Activated T-helper 1 cell treated with anti-CD3 and anti-CD28 coated beads, Interleukin-12 subunit alpha, Interleukin-12 subunit beta, Interleukin-2, Interleukin-4 antibody, amounts not matched to agents 30 ng/mL and 10 ng/mL and 1 ng/mL, durations not matched to agents 14 hours and 24 hours and 36 hours (primary cell): ENCODE data around the gene ITPR1. TPM values are rescaled to one million over a fixed set of nuclear protein-coding genes. Genes with fewer than 3 reads are reported as not detected.

Experiments
- DNase-seq: peaks from one replicate; pipeline ENCODE4 v3.0.0; 2021; ENCODE audit warnings: low spot score
- H3K27ac Mint-ChIP-seq: one replicate; pipeline ENCODE4 v1.8.0; 2021; ENCODE audit warnings: mild to moderate bottlenecking, mixed read lengths
- H3K27me3 Mint-ChIP-seq: one replicate; pipeline ENCODE4 v1.8.0; 2022; ENCODE audit warnings: mild to moderate bottlenecking, moderate library complexity, mixed read lengths; ENCODE audit not compliant: insufficient read depth
- H3K36me3 Mint-ChIP-seq: one replicate; pipeline ENCODE4 v1.8.0; 2021; ENCODE audit warnings: low read depth, mixed read lengths
- H3K4me1 Mint-ChIP-seq: one replicate; pipeline ENCODE4 v1.8.0; 2021; ENCODE audit warnings: low read depth, mixed read lengths
- H3K4me3 Mint-ChIP-seq: one replicate; pipeline ENCODE4 v1.8.0; 2021; ENCODE audit warnings: mild to moderate bottlenecking, moderate library complexity, mixed read lengths
- H3K9me3 Mint-ChIP-seq: one replicate; pipeline ENCODE4 v1.8.0; 2021; ENCODE audit warnings: mixed read lengths
- intact Hi-C: fragments of 100-400 bp; cut with micrococcal nuclease; formaldehyde crosslinking; loops from one replicate; pipeline ENCODE4 v1.15.1; 2024
- total RNA-seq: library from RNA; stranded (reverse); gene quantifications from 2 replicates; pipeline ENCODE4 v1.2.3, GENCODE V29; 2022

Gene ITPR1
- total RNA-seq, 1 donor from 2014 or later, result 108 TPM

DNA sequence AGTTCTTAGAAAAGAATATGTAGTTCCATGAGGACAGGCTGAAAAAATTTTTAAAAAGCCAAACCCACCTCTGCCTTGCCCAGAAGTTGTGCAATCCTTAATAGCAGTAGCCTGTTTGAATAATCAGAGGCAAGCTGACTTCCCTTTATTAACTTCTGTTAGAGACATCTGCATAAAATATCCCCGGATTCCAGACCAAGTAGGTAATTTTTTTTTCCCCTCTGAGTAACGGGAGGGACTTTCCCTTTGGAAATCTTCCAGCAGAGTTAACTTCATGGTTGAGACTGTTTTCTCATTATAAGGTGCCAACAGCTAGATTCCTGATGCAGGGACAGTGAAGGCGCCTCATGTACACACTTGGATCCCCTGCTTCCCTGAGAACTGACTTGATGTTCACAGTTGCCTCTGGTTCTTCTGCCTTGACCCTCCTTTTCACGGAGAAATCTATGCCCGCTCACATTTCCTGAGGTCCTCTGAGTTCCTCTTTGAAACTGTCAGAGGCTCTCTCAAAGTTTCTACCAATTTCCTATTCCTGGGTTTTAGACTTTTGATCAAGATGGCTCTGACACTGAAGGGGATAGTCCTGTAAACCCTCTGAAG is 258.5 kb downstream of the ITPR1 start:
- peak overlapping the region; percentile 94 for H3K27ac Mint-ChIP-seq
- peaks cover 90% of the 10 kb centered on the region for H3K4me1 Mint-ChIP-seq
- H3K27me3 Mint-ChIP-seq, result no peaks in the 10 kb centered on the region
- H3K36me3 Mint-ChIP-seq, result peaks cover 69% of the 10 kb centered on the region
- intact Hi-C loops, result loop anchor here (2.0 kb wide), 1 partner anchor 79 kb away; no protein-coding TSS in a partner anchor
- peaks cover 8% of the 10 kb centered on the region for H3K9me3 Mint-ChIP-seq
- DNase-seq, result no peak
- no peak overlapping the region for H3K4me3 Mint-ChIP-seq

DNA sequence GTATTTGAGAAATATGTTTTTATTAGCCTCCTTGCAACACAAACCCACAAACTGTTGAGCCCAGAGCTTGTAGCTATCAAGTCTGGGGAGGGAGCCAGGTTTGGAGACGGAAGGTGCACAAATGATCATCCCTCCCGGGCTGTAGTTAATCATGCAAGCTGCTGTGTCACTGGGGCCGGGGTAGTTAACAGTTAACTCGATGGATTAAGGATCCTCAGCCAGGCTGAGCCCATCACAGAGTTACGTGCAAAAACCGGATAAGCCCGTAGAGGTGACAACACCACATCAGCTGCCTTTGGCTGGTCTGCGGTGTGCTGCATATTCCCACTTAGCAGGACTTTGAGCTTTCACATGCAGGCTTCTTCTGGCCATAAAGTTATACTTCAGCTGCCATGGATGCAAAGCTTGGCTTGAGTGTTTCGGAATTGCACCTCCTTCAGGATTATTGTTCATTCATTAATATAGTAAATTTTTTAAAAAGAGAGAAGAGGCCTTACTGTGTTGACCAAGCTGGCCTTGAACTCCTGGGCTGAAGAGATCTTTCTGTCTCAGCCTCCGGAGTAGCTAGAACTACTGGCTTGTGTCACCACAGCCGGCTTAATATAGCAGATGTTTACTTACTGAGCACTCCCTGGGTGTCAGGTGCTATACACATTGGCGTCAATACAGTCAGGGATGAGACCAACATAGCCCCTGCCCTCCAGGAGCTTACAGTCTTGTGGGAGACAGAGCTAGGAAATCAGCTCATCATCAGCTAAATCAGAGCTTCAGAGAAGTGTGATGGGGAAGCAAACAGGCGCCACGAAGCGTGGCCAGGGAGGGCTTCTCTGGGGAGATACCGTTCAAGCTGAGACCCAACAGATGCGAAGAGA is 259.3 kb downstream of the ITPR1 start:
- Mint-ChIP-seq H3K4me3 (no peak overlapping the region), H3K27me3 (no peaks in the 10 kb centered on the region), H3K9me3 (peaks cover 8% of the 10 kb centered on the region), H3K4me1 (peaks cover 88% of the 10 kb centered on the region), H3K36me3 (peaks cover 66% of the 10 kb centered on the region), H3K27ac (peak overlapping the region; percentile 29)
- intact Hi-C loops, result no loop called here
- DNase-seq, result no peak

DNA sequence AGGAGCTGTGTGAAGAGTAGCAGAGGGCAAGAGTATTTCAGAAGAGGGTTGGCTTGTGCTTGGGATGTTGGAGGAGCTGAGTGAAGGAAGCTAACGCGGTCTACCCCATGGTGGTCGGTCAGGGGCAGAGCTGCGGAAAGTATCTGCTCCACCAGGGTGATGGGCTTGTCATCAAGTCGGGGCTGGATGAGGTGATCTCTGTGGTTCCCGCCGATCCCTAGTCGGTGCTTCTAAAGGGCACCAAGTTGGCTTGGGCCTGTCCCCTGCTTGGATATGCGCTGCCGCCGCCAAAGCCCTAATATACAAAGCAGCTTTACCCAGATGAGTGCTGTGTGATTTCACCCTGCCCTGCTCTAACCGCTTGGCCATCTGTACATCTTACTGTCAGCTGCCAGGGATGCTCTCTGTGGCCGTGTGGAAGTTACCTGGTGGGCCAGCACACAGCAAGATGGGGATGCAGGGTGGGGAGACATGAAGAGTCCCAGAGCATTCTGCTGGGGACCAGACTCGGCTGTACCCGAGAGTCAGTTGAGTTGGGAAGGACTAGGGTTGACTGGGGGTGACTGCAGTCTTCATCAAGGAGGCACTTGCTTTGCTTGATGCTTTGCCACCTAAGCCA is 260.0 kb downstream of the ITPR1 start:
- peaks cover 83% of the 10 kb centered on the region for H3K4me1 Mint-ChIP-seq

DNA sequence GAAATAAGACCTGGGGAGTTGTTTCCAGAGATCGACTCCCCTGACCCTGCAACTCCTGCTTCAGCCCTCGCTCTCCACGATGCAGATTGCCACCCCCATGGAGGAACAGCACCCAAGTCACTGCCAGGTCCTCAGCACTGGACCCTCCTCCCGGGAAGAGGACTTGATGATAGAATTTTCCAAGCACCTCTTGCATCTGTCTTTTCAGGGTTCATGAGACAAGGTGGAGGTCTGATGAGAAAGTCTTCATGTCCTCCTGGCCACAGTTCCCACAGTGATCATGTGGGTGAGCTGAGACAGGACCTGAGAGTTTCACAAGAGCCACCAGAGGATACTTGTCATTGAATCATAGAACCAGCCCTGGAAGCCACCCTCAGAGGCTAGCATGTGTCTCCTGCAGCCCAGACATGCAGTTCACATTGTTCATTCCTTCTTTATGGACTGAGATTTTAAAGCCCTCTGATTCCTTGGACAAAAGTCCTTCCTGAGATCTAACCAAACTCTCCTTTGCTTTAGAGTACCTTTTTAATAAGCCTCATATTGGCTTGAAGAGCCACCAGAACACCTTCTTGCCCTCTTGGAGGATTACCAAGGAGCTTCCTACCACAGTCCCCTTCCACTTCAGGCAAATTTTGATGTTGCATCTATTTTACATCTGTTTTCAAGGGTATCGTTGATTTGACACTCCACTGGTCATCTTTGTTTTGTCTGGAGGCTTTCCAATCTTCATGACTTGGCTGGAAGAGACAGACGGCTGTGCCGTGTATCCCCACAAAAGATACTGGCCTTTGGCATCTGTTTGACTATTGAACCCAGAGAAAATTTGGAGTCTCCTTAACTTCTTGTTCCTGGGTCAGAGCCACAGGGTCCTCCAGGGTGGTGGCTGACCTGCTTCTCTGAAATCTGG is 261.3 kb downstream of the ITPR1 start:
- Mint-ChIP-seq H3K36me3 (peaks cover 59% of the 10 kb centered on the region), H3K4me1 (peaks cover 83% of the 10 kb centered on the region), H3K27ac (peak overlapping the region; percentile 61), H3K27me3 (no peaks in the 10 kb centered on the region), H3K4me3 (peak overlapping the region; percentile 51), H3K9me3 (peaks cover 4% of the 10 kb centered on the region)
- DNase-seq, result no peak
- intact Hi-C loops, result loop anchor here (1.0 to 2.0 kb wide), 2 partner anchors 14 to 22 kb away; no protein-coding TSS in a partner anchor

More for the DNA sequence above, 260.0 kb downstream of the ITPR1 start:
- peaks cover 61% of the 10 kb centered on the region for H3K36me3 Mint-ChIP-seq
- H3K9me3 Mint-ChIP-seq, result peaks cover 8% of the 10 kb centered on the region
- DNase-seq, result no peak
- H3K27ac Mint-ChIP-seq, result peak overlapping the region; percentile 56
- H3K27me3 Mint-ChIP-seq, result no peaks in the 10 kb centered on the region
- intact Hi-C loops, result no loop called here
- no peak overlapping the region for H3K4me3 Mint-ChIP-seq

DNA sequence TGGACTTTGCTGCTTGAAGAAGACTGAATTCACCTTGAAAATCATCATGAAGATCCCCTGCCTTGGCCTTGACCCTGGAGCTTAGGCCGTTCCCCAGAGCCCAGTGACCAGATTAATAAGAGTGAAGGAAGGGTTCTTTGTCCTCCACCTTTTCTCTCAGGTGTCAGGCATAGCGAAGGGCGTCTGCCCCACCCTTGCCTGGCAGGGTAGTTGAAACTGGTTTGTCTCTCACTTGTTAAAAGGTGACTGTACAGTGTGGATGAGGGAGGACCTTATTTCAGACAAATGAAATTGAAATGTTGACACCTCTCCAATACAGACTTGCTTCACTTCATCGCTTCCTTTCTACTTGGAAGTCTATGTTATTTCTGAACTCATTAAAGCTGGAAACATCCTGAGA is 262.4 kb downstream of the ITPR1 start:
- peak overlapping the region; percentile 16 for H3K27ac Mint-ChIP-seq
- H3K36me3 Mint-ChIP-seq, result peaks cover 66% of the 10 kb centered on the region
- intact Hi-C loops, result loop anchor here (2.0 kb wide), 1 partner anchor 15 kb away; no protein-coding TSS in a partner anchor
- H3K27me3 Mint-ChIP-seq, result no peaks in the 10 kb centered on the region
- H3K4me3 Mint-ChIP-seq, result peak overlapping the region; percentile 25
- peaks cover 80% of the 10 kb centered on the region for H3K4me1 Mint-ChIP-seq
- no peak for DNase-seq
- H3K9me3 Mint-ChIP-seq, result peaks cover 4% of the 10 kb centered on the region

DNA sequence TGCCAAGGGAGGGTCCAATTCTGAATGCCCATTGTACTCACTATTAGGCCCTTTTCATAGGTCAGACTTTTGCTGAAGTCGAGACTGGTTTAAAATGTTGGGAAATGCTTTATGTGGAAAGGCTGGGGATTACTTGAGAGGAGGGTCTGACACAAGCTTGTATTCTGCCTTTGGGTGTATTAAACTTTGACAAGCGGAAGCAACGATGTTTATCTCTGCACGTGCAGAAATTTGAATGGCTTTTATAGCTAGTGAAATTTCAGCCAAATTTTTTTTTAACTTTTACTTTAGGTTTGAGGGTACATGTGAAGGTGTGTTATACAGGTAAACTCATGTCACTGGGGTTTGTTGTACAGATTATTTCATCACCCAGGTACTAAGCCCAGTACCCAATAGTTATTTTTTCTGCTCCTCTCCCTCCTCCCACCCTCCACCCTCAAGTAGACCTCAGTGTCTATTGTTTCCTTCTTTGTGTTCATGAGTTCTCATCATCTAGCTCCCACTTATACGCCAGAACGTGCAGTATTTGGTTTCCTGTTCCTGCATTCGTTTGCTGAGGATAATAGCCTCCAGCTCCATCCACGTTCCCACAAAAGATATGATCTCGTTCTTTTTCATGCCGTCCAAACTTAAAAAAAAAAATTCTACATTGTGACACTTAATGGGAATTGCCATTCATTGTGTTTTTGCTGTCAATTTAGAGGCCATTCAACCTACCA is 263.1 kb downstream of the ITPR1 start:
- intact Hi-C loops, result no loop called here
- Mint-ChIP-seq H3K27me3 (no peaks in the 10 kb centered on the region), H3K4me3 (peak overlapping the region; percentile 25), H3K27ac (peak overlapping the region; percentile 48), H3K9me3 (peaks cover 4% of the 10 kb centered on the region), H3K4me1 (peaks cover 74% of the 10 kb centered on the region), H3K36me3 (peaks cover 65% of the 10 kb centered on the region)
- DNase-seq, result no peak

DNA sequence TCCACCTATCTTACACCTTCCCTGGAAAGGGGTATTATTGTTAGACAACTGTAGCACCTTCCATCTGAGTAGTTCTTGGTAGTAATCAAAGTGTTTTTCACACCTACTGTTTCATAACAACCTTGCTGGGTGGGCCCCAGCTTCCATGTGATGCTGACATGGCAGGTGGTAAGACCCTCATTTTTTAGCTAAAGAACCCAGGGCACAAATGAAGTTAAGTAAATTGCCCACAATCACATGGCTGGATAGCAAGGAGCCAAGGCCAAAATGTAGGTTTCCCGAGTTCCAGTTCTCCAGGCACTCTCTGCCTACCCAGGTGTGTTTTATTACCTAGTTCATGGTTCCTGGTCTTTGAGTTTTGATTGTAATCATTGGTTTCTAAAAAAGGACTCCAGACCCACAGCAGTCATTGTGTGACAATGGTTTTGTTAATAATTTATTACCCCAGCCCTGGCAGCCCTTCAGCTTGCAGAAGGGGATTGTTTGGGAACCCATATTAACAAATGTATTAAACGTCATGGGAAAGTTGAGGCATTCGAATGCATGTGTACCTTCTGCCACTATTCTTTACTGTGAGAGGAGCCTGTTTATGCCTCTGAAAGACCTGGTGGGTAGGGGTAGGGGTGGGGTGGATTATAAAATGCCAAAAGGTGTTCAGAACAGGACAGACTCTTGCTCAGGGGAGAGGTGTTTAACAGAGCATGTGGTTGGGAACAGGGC is 263.9 kb downstream of the ITPR1 start:
- peaks cover 72% of the 10 kb centered on the region for H3K36me3 Mint-ChIP-seq

DNA sequence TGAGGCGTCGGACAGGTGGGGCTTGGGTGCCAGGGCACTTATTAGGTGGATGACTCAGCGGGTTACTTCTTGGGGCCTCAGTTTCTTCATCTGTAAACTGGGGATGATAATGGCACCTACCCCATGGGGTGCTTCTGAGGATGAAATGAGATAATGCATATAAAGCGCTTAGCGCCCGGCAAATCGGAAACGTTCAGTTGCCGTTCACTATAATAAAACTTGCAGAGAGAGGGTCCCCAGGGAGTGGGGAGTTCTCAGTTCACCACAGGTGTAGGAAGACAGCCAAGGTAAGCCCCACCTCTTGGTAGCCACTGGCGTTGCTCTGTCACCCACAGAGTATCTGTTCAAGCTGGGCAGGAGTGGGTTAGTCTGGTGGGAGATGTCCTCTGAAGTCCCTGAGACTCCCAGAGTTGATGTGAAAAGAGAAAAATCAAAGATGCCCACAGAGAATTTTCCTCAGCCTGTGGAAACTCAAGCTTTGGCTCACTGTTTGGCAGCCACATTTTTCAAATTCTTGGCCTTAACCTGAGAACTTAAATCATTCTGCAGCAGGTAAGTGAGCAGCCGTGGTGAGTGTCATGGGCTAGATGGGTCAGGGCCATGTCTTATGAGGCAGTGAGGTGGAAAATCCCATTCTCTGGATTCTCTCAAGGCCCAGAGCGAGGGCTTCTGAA is 264.6 kb downstream of the ITPR1 start:
- peaks cover 76% of the 10 kb centered on the region for H3K36me3 Mint-ChIP-seq
- intact Hi-C loops, result no loop called here
- H3K27ac Mint-ChIP-seq, result no peak overlapping the region
- H3K4me1 Mint-ChIP-seq, result peaks cover 68% of the 10 kb centered on the region
- no peaks in the 10 kb centered on the region for H3K27me3 Mint-ChIP-seq
- no peak for DNase-seq
- H3K4me3 Mint-ChIP-seq, result no peak overlapping the region
- H3K9me3 Mint-ChIP-seq, result peaks cover 6% of the 10 kb centered on the region

More for the DNA sequence above, 263.9 kb downstream of the ITPR1 start:
- DNase-seq, result no peak
- H3K9me3 Mint-ChIP-seq, result peaks cover 4% of the 10 kb centered on the region
- no peak overlapping the region for H3K4me3 Mint-ChIP-seq
- peak overlapping the region; percentile 48 for H3K27ac Mint-ChIP-seq
- H3K4me1 Mint-ChIP-seq, result peaks cover 74% of the 10 kb centered on the region
- H3K27me3 Mint-ChIP-seq, result no peaks in the 10 kb centered on the region
- intact Hi-C loops, result no loop called here

DNA sequence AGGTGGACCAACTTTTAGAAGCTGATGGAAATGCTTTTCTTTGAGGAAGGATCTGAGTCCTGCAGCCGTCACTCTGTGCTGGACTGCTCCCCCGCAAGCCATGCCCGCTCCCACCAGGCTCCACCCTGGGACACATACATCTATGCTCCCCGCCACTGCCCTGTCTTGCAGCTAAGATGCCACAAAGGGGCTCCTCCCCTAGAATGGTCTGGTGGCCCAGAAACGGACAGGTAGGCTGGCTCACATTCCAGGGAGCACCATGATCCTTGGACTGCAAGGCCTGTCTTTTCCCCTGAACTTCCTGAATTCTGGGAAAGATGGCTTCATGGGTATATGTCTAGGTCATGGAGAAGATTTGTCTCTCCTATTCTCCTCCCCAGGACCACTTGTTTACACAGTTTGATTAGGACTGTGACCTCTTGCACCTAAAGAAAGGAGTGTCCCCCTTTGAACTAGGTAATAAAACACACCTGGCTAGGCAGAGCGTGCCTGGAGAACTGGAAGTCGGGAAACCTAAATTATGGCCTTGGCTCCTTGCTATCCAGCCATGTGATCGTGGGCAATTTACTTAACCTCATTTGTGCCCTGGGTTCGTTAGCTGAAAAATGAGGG is 265.2 kb downstream of the ITPR1 start:
- Mint-ChIP-seq H3K4me1 (peaks cover 63% of the 10 kb centered on the region), H3K27ac (no peak overlapping the region), H3K4me3 (no peak overlapping the region), H3K36me3 (peaks cover 75% of the 10 kb centered on the region), H3K27me3 (no peaks in the 10 kb centered on the region), H3K9me3 (peaks cover 9% of the 10 kb centered on the region)
- no peak for DNase-seq
- intact Hi-C loops, result no loop called here

DNA sequence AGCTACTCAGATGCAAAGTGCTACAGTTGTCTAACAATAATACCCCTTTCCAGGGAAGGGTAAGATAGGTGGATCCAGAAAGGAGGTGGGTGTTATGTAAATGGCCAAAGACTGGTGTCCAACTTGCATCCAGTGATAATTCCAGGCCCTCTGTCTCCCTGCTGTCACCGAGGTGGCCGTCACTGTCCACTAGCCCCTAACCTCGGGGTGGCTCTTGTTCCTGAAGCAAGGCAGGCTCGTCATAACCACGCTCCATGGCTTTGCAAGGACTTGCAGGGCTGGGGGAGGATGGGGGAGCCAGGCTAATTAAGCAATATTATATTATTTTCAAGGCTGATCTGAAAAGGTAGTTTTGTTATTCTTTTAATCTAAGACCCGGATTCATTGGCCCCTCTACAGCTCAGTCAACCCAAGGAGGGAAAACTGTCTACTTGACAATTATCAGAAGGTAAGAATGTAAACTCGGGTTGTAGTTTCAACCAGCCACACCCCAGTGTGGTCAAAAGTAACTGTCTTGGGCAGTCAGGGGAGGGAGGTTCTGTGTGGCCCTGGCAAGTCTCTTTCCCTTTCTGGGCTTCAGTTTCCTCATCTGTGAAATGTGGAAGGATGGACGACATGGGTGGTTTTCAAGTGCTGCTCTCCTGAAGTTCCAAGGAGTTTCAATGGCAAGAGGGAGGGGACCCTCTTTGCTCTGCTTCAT is 266.0 kb downstream of the ITPR1 start:
- Mint-ChIP-seq H3K4me3 (peak overlapping the region; percentile 21), H3K36me3 (peaks cover 76% of the 10 kb centered on the region), H3K27ac (peak overlapping the region; percentile 34), H3K4me1 (peaks cover 55% of the 10 kb centered on the region), H3K9me3 (peaks cover 13% of the 10 kb centered on the region), H3K27me3 (no peaks in the 10 kb centered on the region)
- intact Hi-C loops, result no loop called here
- DNase-seq, result no peak
